ENCODE results near the gene GPR78.

The GPR78 gene

DNA sequence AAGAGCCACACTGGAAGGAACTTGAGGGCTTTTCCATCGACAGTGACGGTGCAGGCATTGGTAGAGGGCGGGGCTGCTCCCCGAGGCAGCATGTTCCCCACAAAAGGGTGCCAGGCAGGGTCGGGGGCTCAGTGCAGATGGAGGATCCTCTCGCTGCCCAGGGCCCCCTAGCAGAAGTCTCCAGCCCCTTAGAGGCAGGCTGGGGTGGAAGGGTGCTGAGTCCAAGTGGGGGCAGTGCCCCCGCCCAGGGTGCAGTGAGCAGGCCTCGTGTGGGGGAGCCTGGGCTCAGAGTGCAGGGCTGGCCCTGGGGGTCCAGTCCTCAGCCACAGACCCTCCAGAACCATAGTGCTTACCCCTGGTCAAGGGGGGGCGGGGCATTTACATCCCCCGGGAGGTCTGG lies 21.4 kb downstream of the GPR78 start:
- no peak for DNase-seq

DNA sequence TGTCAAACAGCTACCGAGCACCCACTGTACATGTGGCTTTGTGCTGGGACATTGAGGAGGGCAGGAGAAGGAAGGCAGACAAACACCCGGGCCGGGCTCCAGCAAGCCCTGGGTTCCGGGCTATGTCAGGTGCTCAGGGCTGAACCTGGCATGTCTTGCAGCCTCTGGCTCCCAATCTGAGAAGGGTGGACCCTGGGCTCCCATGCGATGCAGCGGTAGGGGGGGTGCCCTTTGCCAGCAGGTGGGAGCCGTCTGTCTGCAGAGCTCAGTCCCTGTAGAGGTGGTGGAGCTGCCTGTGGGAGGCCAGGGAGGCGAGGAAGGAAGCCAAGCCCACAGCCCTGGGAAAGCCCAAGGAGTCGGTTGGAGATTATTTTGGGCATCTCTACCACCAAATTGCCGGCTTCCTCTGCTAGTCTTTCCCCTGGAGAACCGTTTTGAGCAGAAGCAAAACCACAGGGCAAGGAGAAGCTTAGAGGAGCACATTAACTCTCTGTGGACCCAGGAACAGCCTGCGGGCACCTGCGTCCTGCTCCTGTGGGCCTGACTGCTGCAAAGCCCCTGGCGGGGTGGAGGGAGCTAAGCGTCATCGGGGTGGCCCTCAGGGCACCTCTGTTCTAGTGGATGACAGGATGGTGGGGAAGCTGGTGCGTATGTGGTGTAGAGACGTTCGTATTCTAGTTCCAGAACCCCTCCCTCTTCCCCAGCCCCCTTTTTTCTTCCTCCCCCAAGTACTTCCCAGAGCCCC lies 22.7 kb downstream of the GPR78 start:
- DNase-seq: no peak

DNA sequence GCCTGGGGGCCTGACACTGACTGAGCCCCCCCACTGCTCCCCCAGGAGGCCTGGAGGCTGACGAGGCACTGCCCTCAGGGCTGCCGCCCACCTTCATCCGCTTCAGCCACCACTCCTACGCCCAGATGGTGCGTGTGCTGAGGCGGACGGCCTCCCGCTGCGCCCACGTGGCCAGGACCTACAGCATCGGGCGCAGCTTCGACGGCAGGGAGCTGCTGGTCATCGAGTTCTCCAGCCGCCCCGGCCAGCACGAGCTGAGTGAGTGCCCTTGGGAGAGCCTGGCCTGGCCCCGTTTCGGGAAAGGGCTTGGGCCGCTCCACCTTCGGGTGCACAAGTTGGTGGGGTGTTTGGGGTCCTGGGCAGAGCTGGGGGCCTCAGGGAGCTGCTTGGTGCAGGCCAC lies 23.7 kb downstream of the GPR78 start:
- DNase-seq: no peak

DNA sequence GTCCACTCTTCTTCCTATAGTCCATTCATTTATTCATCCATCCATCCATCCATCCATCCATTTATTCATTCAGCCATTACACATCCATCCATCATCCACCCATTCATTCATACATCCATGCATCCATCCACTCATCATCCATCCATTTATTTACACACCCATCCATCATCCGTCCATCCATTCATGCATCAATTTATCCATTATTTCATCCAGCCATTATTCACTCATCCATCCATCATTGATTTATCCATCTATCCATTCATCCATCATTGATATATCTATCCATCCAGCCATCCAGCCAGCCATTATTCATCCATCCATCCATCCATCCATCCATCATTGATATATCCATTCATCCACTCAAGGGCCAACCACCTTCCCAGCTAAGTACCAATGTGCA lies 25.1 kb downstream of the GPR78 start:
- DNase-seq: no peak

DNA sequence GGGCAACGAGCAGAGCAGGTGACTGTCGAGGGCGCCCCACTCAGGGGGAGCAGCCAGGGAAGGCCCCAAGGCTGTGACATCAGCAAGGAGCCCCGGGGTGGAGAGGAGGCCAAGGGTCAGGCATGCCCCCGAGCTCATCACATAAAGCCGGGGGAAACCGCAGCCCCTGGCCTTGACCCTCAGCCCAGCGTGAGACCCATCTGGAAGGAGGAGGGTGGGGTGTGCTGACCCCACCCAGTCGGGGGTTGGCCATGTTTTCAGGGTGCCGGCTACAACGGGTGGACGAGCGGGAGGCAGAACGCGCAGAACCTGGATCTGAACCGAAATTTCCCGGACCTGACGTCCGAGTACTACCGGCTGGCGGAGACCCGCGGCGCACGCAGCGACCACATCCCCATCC lies 26.3 kb downstream of the GPR78 start:
- DNase-seq: no peak

DNA sequence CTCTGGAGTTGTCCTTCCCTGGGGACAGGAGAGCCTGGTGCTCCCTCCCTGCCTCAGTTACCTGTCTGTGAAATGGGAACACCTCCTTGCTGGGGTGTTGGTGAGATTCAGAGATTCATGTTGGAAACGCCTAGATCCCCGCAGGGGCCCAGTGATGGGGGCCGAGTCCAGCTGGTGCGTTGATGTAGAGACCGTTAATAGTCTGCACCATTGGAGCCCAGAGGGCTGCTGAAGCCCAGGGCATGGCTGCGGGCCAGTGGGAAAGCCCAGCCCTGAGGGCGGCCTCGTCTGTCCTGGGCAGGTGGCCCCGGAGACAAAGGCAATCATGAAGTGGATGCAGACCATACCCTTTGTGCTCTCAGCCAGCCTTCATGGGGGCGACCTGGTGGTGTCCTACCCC lies 26.8 kb downstream of the GPR78 start:
- DNase-seq: no peak

DNA sequence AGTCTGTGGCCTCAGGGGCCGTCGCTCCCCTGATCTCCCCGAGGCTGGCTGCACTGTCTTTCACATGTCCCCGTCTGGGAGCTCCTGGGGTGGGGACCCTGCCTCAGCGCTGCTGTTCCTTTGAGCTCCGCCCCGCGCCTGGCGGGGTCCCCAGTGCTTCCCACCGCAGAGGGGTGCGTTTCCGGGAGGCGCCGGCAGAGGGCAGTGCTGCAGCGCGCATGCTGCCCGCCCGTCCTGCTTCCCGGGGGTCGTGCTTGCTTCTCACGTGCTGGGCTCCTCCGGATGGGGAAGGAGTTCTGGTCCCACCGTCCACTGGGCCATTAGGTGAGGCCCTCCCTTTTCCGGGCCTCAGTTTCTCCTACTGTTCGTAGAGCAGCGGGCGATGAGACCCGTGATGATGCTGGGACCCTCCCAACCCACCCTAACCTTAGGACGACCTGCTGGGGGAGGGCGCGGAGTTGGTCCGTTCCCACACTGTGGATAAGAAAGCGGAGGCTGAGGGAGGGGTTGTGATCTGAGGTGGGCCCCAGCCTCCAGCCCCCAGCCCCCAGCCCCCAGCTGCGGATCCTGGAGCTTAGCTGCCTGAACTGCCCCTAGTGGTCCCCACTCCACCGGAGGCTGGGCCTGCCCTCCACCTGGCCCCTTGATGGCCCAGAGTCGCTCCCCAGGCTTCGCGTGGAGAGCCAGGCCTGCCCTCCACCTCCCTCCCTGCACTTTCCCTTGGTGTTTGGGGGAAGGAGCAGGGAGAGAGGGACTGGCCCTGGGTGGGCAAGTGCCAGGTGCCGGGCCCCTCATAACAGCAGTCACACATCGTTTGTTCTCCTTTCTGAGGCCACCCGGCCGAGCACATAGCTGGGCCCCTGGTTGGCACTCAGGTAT lies 27.6 kb downstream of the GPR78 start:
- DNase-seq: peak; percentile 23

DNA sequence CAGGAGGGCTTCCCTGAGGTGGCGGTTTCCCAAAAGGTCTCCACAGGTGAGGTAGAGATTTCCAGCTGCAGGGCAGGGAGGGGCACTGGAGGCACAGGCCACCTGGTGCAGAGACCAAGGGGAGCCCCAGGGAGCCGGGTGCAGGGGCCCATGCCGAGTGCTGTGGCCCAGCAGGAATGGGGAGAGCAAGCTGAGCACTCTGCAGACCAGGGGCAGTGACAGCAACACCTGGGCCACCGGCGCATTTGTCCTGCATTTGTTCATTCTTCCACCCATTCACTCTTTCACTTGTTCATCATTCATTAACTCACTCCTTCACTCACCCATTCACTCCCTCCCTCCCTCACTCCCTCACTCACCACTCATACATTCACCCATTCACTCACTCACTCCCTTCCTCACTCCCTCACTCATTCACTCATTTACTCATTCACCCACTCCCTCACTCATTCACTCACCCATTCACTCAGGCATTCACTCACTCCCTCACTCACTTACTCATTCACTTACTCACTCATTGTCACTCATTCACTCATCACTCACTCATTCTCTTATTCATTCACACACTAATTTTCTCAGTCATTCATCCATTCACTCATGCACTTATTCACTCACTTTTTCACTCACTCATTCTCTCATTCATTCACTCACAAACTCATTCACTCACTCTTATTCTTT lies 28.7 kb downstream of the GPR78 start:
- DNase-seq: no peak

DNA sequence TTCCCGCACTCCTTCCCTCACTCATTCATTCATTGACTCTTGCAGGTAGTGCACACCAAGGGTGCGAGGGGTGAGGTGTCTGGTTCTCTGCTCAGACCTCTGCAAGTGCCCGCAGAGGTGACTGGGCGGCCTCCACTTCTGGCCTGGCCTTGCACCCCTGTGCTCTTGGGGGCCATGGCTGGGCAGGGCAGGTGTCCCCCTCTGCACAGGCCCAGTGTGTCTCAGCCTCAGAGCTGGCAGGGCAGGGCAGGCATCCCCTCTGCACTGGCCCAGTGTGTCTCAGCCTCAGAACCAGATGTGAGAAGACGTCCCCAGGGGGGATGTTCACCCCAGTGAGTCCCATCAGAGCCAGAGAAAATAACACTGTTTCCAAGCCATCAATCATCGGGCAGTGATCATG lies 29.2 kb downstream of the GPR78 start:
- no peak for DNase-seq

DNA sequence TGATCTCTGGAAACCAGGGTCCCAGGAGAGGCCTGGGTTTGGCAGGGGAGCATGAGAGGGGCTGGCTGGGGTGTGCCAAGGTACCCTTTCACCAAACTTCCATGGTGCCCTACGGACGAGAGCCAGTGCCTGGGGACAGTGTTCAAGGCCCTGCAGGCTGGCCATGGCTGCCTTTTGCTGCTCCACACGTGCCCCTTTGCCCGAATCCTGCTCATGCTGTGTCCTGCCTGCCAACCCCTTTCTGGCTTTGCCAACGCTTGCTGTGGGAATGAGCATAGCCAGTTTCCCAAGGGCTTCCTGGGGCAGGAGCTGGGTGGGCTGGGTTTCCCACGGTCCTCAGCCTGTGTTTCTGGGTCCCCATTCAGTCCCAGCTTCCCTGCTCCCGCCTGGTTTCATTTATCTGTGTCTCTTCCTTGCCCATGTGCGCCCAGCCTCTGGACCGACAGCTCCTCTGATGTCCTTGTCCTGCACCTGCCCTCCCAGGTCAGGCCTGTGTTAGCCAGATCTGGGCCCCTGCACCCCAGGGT lies 29.7 kb downstream of the GPR78 start:
- DNase-seq: no peak

DNA sequence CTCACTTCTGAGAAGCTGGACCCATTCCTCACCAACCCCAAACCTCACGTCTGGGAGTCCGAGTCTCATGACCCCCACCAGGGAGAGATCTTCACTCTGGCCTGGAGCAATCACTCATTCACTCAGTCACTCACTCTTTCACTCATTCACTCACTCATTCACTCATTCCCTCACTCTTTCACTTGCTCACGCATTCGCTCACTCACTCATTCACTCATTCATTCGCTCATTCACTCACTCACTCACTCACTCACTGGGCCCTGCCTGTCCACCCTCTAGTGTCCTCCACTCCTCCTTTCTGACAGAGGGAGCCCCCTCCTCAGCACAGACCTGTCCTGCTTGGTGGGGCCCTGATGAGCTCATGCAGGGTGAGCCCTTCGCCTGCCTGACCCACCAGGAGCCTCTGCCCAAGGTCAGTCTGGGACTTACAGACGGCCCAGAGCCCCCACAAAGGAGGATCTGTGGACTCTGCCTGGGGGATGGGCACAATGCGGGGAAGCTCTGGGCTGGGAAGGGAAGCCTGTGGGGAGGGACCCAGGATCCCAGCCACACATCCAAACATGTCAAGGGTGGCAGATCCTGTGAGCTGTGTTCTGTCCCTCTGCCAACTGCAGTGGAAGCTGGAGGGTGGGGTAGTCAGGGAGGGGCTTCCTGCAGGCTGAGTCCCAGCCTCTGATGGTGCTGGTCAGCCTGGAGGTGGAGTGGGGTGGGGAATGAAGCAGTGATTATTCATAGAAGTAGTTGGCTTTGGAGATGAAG lies 30.8 kb downstream of the GPR78 start:
- no peak for DNase-seq

DNA sequence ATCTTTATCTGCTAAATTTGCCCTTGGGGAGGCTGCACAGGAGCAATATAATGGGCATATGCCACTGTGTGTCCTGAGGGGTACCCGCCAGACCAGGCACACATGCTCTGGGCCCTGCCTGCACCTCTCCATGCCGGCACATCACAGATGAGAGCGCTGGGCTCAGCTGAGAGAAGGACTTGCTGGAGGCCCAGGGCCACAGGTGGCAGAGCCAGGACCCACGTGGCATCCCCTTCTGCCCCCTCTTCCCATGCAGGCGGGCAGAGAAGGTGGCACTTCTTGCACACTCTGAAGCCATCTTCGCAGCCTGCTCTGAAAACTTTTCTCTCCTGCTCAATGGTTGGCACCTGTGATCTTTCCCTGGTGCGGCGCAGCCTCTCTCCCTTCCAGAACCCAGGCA lies 32.5 kb downstream of the GPR78 start:
- DNase-seq: no peak

DNA sequence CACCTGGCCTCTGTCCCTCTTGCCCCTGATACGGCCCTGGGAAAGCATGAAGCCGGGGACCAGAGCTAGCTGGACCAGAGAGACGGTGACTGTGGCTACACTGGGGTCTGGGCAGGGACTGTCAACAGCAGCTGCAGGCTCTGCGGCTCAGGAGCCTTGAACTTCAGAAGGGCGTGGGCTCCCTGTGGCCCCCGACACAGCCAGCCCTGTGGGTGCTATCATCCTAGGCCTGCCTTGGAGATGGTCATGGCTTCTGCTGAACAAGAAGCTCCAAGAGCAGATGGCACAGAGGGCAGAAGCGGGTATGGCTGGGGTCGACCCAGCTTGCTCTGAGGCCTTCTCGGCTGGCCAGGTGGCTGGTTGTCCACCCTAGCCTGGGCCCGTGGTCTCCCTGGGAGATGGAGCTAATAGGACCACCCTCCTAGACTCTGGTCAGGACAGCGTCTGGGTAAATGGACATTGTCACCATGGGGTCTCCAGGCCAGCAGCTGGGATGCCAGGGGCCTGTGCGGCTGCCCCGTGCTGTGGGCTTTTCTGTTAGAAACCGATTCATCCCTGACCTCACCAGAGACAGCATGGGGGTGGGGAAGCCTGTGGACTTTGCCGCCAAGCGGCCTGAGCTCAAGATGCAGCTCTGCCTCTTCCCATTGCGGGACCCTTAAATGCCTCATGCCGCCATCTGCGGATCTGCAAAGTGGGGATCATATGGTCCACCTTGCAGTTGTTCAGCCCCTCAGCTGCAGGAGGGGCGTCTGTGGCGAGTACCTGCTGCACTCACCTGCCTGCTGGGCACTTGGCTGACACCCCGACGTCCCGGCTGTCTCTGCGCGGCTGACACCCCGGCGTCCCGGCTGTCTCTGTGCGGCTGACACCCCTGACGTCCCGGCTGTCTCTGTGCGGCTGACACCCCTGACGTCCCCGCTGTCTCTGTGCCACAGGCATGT lies 33.5 kb downstream of the GPR78 start:
- no peak for DNase-seq

DNA sequence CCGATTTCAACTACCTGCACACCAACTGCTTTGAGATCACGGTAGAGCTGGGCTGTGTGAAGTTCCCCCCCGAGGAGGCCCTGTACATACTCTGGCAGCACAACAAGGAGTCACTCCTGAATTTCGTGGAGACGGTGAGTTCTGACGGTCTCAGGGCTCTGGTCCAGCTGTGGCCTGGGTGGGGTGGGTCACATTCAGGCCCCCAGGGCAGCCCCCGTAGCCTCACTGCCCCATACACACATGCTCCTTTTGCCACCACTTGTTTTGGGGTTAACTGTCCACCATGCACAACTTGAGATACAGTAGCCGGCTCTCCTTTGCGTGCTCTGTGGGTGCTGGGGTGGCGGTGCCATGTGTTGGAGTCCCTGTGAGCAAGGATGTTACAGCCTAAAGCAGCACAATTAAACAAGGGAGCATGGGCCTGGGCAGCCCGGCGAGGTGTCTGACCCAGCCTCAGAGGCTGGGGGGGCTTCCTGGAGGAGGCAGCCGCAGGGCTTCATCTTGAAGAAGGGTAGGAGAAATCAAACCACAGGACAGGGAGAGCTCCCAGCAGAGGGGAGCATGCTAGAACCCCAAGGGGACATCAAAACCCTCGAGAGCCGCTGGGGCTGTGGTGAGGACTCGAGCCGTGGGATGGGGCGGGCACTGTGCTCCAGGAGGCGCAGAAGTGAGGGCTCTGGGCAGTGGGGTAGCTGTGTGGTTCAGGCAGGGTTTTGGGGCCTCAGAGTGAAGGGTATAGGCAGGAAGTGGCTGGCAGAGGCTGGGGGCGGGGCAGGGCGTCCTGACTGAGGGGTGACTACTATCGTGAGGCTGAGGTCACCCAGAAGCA lies 34.4 kb downstream of the GPR78 start:
- DNase-seq: no peak

DNA sequence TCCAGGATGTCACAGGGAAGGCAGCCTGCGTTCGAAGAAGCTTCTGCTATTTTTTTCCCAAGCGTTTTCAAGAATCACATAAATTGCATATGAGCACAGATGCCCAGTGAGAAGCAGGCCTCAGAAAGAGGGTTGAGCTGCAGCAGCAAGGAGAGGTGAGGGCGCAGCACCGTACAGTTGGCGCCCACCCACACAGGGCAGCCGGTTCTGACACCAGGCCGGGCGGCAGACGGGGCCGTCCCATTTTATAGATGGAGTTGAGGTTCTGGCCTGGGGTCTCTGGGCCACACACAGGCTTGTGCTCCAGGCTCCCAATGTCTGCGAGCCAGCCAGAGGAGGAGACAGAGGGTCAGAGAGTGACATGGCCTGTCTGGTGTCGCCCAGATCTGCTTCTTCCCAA lies 35.2 kb downstream of the GPR78 start:
- DNase-seq: no peak

DNA sequence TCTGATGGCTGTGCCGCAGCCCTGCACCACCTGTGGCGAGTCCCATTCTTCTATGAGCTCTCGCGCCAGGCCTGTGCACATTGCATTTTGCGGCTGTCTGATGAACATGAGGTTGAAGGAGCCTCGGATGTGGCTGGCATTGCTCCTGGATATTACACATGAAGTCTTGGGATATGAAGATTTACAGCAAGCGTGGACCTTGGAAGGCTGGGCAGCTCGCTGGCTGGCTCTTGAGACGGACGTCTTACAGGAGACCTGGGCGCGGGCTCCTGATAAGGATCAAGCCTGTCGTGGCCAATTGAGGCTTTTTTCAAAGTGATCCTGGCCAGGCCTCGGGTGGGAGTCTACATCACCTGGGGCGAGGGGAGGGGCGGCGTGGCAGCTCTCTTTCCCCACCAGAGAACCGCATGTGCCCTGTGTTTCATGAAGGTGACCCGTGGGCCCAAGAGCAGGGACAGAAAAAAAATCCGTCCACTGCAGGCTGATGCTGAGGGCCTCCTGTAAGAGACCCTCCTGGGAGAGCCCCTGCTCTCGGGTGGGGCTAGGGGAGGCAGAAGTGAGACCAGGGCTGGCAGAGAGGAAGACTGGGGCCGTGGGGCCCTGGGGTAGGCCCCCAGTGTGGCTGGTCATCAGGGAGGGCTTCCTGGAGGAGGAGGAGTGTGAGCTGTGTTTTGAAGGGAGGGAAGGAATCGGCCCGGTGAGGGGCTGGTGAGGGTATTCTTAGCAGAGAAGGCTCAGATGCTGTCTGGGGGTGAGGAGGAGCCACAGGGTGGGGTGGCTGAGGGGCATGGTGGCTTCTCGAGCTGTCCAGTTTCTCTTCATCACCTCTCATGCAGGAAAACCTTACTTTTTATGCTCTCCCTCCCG lies 36.0 kb downstream of the GPR78 start:
- no peak for DNase-seq

DNA sequence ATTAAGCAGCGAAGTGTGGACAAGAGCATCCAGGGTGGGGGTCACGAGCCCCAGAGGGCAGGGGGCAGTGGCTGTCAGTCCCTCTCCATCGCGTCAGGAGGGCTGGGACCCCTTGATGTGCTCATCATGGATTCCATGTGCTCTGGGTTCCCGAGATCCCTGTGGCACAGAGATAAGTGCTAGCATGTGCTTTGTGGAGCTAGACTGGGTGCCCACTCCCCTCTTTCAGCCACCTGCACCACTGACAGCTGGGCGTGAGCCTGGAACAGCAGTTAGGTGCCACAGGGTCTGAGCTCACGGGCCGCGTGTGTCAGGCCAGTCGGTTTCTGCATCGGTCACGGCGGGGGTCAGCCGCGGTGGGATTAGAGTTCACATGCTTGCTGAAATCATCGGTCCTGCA lies 36.6 kb downstream of the GPR78 start:
- DNase-seq: no peak

DNA sequence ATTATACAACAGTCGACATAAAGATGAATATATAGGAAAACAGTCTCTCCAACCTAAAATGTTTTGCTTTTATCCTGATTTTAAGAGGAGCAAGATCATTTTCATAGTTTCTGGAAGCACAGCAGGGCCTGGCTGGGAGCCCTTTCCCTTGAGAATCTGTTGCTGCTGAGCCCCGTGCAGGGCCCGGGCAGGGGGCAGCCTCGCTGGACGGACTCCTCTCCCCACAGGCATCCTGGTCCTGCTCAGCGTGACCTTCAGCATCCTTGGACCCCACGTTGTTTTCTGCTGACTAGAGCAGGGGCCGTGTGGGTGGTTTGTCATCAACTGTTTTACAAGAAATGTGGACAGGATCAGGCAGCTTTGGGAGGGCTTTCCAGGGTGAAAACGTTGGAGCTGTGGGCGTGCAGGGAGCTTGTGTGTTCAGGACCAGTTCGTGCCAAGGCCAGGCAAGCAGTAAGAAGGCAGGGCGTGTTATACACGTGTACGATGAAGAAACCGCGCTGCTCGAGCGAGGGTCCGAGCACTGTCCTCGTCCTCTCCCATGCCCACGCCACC lies 37.4 kb downstream of the GPR78 start:
- DNase-seq: no peak

DNA sequence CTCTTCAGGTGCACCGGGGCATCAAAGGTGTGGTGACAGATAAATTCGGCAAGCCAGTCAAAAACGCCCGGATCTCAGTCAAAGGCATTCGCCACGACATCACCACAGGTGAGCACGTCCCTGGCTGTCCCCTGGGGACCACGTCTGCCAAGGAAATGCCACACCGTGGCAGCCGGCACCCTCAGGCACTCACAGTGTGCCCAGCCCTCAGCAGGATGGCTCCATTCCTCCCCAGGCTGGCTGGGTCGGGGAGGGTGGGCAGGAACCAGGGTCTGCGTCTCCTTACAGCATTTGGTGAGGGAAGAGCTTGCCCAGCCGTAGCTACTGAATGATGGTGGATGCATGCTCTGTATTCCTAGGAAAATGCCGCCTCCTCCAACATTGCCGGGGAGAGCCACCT lies 38.2 kb downstream of the GPR78 start:
- DNase-seq: no peak

Data from activated CD4-positive, alpha-beta T cell treated with anti-CD3 and anti-CD28 coated beads, Interleukin-2, amount 50 U/mL, for 1 hour (primary cell).